Measurements from ENCODE around the gene RALY.
A peak's percentile ranks its signal among the peaks of the same experiment; 100 is the strongest.

RALY gene

DNA sequence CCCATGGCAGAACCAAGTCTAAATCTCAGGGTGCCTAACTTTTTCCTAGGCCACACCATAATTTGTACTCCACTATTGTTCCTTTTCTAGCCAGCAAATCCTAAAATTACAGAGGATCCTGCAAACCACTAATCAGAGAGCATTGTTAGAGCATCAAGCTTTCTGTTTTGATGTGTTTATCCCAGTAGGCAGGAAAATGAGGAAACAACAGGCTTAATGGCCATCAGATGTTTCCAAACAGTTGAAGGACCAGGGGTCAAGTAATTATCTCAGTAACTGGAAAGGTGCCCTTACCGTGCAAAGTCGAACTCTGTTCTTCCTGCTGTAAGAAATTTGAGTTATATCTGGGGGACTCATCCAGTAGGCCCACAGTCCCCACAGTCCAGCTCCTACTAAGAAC lies 58.7 kb downstream of the RALY start:
- DNase-seq, result no peak

DNA sequence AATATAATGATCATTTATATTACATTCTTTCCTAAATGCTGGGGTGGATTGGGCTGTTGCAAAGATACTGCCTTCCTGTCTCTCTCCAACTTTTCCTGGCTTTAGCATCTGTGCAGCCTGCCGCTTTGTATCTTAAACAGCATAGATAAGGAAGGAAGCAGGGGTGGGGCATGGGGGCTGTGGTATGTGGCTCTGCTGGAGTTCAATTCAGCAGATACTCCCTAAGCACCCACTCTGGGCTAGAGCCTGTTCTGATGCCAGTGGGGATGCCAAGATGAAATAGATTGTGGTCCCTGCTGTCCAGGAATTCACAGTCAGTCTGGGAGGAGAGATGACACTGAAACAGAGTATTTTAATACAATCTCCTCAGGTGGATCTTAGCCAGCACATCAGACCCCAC lies 61.6 kb downstream of the RALY start:
- DNase-seq, result no peak

DNA sequence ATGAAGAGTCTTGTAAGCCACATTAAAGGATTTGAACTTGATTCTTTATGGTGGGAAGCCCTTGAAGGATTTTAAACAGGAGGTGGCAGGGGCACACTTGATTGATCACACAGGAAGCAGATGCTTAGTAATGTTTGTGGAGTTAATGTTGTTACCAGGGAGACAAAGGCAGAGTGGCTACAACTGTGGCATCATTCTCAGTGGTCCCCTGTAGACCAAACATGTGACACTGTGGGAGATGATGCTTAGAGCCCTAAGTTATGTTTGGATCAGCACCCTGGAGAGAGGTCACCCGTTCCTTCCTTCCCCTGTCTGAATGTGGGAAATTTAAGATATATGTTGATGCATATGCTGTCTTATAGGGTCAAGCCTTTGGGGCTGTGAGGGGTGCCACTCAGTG lies 65.1 kb downstream of the RALY start:
- no peak for DNase-seq

DNA sequence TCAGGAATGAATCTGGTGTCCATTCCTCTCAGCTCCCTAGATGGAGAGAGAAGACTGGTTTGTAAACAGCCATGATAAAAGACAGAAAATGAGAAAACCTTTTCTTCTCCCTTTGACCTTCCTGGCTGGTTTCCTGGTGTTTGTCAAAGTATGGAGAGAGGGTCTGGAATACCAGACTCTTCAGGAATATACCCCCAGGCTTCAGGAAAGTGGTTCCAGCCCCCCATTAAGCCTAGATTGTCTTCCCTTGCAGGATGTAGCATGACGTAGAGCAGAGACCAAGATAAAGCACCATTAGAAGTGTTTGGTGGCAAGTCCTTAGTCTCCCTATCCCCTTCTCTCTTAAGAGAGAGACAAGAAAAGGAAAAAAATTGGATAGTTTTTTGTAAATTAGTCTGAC lies 67.3 kb downstream of the RALY start:
- no peak for DNase-seq

DNA sequence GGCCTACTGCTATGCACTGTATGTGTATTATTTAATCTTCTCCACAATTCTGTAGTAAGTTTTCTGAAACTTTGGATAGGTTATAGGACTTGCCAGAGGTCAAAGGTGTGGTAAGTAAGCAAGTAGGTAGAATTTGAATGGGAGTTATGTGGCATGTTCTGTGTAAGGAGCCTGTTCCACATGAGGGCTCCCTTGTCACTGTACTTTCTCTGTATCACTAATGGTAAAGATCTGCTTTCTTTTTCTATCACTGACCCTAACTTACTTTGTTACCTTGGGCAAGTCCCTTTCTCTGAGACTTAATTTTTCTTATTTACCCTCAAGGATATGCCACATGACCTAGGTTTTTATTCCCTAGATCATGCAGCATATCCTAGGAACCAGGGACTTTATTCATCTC lies 68.0 kb downstream of the RALY start:
- no peak for DNase-seq

DNA sequence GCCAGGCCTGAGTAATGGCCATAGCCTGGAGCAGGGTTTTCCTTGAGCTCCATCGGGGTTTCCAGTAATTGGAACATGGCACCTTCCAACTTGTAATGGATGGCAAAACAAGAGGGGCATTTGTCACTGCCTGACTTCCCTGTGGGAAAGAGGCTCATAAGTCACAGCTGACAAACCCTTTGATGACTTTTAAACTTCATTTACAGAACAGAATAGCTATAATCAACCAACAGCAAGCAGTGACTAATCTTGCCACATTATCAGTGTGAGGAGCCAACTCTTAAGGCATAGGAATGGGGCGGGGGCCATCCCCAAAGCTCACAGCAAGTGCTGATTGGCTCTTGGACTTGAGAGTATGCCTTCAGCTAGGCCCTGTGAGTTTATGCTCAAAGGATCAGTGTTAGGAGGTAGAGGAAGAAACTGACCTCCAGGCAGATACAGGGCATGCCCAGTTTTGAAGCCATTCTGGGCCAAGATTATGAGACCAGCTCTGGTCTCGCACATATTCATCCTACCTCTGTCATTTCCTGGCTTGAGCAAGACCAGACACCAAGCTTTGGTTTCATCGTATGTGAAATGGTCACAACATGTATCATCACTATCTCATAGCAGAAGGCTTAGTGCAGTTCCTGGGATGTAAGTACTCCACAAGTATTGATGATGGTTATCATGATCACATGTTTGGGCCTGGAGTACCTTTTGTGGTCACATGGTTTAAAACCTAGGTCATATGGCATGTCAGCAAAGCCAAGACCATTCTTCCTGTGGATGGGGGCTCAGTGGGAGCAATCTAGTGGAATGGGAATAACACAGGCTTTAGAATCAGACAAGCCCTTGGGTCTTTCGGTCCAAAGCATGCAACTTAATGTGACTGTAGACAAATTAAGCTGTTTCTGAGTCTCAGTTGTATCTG lies 69.1 kb downstream of the RALY start:
- no peak for DNase-seq

DNA sequence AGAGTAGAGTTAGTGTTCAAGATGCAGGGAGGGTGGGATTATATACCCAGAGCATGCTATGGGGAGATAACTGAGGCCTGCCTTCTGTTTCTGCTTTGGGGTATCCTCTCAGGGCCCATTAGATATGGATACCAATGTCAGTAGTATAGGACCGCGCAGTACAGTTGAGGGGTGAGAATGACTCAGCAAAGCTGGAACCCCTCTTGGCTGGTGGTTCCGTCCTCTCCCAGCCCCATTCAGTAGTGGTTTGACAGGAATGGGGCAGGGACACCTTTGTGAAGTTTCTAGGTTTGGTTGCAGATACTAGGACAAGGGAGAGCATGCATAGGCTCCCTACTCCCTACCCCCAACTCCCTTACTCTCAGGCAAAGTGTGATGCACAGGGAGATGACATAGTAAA lies 70.6 kb downstream of the RALY start:
- DNase-seq, result no peak

DNA sequence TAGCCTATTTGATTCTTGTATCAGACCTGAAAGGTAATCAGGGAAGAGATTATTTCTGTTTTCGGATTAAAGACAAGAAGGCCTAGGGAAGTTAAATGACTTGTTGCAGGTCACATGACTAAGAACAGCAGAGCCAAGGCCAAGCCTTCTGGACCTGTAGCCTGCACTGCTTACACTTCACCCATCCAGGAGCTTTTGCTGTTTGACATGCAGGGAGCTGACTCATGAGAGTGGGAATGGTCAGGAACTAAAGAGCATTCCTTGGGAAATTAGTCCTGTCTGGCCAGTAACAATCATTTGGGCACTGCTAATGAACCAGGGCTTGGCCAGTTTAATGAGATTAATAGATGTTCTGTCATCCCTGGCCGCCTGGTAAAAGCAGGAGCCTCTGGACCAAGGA lies 71.5 kb downstream of the RALY start:
- DNase-seq, result no peak

DNA sequence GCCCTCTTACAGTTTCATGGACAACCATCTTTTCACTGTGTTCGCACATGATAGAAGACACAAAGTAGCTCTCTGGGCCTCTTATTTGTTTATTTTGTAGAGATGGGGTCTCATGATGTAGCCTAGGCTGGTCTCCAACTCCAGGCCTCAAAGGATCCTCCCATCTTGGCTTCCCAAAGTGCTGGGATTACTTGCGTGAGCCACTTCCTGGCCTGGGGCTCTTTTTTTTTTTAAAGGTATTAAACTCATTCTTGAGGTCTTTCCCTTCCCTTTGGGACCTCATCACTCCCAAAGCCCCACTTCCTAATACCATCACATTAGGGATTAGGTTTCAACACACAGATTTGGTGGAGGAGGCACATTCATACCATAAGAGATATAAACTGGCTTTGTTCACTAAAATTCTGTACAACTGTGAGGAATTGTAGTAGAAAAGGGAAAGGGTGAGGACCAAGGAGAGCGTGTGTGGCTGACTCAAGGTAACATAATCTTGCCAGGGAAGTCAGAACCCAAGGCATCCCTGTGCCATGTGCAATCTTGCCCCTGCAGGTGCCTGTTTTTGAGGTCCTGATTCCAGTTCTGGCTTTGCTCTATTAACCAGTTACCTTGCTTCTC lies 72.9 kb downstream of the RALY start:
- no peak for DNase-seq

DNA sequence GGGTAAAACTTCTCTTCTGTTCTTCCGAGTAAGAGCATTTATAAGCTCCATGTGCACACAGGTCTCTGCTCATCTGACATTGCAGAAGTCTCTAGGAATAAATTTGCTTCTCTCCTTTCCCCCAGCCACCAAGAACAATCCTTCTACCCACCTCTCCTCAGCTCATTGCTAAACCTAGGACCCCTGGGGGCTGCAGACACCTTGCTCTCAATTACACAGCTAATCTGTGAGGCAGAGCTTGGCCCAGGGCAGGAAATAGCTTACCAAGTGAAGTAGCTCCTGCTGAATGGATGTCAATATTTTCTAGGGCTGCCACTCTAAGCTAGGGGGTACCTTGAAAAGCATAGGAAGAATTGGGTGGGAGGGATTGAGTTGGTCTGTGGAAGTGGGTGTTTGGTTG lies 74.3 kb downstream of the RALY start:
- no peak for DNase-seq

DNA sequence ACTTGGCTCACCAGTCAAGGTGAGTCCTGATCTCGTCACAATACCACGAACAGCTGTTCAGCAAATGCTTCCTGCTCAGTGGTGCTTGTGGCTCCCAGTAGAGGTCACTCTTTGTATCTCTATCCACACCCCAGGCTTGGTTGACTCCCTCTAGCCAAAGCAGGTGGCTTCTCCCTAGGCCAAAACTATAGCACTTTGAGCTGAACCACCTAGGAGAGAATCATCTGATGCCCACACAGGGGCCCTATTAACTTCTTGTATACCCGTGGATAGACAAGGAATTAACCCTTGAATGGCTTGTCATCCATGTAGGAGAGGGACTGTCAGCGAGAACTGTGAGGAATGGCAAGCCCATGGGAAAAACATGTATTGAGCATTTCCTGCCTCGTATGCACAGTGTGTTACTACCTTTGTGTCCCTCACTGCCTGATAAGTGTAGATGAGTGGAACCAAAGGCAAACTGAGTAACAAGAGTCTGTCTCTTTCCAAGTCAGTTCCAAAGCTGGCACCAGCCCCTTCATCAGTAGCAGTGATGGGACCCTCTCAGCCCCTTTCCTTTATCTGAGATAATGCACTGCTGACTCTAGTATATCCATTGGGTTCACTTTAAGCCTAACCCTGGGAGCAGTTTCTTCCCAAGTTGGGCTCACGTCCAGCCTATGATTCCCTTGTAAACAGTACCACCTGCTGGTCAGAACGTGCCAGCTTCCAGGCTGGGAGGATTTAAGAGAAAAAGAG lies 75.8 kb downstream of the RALY start:
- peak; percentile 51 for DNase-seq

DNA sequence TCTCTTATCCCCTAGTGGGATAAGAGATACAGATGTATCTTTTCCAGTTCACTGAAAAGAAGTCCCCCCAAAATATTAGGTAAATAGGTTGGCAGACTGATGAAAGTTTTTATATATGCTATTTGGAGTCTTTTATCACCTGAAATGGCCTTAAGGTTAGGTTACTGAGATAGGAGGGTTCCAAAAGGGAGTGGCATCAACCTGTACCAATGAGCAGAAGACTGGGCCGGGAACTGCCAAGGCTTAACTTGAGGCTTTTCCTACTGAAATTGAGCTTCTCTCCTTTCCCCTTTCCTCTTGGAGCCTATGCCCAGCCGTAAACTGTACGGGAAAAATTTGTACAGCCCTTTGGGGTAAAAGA lies 76.3 kb downstream of the RALY start:
- no peak for DNase-seq

DNA sequence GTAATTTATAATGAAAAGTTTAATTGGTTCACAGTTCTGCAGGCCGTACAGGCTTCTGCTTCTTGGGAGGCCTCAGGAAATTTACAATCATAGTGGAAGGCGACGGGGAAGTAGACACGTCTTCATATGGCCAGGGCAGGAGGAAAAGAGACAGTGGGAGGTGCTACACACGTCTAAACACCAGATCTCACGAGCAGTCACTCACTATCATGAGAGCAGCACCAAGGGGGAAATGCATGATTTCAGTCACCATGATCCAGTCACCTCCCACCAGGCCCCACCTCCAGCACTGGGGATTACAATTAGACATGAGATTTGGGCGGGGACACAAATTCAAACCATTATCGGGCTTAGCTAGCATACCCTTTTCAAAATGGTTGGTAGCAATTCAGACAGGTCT lies 77.1 kb downstream of the RALY start:
- no peak for DNase-seq

DNA sequence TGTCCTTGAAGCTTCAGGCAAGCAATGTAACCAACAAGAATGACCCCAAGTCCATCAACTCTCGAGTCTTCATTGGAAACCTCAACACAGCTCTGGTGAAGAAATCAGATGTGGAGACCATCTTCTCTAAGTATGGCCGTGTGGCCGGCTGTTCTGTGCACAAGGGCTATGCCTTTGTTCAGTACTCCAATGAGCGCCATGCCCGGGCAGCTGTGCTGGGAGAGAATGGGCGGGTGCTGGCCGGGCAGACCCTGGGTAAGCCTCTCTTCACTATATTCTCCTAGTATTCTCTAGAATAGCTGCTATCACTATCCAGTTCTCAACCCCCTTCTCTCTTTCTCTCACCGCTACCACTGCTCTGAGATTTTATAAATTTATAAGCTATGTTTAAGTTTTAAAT lies 78.4 kb downstream of the RALY start:
- DNase-seq, result no peak

DNA sequence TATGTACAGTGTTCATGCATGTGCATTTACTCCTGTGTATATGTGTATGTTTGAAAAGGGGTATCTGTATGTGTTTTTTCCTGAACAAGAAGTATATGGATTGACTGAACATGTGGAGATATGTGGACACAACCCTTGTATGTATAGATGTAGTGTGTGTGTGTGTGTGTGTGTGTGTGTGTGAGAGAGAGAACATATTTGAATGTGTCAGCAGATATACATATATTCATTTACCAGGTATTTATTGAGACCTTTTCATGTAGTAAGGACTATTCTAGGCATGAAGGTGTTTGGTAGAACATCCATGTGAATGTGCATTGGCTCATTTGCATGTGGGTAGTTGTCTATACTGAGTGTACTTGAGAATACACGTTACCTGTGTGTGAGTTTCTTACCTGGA lies 79.1 kb downstream of the RALY start:
- DNase-seq, result no peak

DNA sequence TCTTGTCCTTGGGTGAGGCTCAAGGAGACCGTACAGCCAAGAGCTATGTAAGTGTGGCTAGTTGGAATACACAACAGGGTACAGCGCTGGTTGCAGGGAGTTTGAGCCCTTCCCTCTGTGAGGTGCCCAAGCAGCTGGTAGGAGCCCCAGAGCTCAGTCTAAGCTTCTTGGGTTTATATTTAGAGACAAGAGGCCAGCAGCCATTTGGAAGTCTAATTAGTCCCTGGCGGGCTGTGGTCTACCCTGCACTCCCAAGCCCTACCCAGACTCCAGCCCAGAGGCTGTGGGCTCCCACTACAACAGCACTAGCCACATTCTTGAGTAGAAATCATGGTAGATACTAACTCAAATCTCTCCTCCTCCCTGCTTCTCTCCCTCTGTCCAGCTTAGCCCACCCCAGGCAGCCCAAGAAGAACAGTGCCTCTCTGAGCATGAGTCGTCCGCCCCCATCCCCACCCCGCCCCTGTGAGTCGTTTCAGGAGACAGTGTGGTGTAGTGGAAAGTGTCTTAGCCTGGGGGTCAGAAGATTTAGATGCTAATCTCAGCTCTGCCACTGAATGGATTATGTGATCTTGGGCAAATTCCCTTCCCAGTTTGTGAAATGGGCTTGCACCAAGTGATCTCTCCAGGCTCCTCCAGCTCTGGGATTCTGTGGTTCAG lies 80.5 kb downstream of the RALY start:
- no peak for DNase-seq

DNA sequence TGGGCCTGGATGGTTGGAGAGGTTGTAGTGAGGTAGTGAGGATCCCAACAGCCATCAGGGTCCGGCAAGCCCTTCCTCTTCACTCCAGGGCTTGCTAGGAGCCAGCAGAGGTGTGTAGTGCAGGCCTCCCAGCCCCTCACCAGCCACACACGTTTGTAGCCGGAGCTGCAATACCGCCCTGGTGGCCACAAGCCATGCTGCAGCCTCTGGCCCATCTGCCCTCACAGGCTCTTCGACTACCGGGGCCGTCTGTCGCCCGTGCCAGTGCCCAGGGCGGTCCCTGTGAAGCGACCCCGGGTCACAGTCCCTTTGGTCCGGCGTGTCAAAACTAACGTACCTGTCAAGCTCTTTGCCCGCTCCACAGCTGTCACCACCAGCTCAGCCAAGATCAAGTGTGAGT lies 81.9 kb downstream of the RALY start:
- no peak for DNase-seq

DNA sequence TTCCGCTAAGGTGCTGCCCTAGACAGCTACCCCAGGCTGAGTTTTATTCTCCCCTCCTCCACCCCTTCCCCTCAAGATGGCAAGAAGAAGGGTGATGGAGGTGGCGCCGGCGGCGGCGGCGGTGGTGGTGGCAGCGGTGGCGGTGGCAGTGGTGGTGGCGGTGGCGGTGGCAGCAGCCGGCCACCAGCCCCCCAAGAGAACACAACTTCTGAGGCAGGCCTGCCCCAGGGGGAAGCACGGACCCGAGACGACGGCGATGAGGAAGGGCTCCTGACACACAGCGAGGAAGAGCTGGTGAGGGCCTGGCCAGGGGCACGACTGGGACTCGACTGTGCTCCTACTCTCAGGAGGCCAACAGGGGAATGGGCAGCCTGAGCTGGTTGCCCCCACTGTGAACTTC lies 83.2 kb downstream of the RALY start:
- no peak for DNase-seq

DNA sequence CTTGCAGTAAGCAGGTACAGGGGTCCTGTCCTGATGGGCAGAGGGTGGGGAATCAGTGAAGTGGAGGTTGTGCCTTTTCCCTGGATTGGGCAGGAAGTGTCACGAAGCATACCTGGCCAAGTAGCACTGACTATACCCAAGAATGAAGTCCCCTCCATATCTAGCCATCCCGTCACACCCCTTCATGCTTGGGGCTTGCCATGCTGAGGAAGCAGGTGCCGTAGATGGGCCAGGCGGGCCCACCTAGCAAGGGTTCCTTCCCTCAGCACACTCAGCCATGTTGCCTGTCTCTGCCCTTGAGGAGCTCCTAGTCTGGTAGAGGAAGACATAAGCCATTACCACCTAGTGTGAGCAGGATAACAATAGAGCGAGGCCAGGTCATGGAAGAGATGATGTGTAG lies 84.8 kb downstream of the RALY start:
- no peak for DNase-seq

DNA sequence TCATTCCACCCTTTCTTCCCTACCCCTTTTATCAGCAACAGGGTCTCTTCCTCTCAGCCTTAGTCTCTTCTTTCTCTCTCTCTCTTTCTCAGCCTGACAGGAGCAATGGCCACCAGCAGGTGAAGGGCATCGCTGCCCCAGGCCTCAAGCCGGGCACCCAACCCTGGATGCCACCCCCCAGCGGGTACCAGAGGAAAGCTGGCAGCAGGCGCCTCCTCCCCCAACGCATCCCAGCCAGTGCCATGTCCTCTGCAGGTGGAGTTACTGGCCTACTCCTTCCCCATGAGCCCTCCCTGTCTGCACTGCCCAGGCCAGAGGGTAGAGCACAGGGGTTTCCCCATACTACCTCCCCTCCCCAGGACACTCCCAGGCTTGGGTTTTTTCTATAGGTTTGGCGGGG lies 86.1 kb downstream of the RALY start:
- no peak for DNase-seq

DNA sequence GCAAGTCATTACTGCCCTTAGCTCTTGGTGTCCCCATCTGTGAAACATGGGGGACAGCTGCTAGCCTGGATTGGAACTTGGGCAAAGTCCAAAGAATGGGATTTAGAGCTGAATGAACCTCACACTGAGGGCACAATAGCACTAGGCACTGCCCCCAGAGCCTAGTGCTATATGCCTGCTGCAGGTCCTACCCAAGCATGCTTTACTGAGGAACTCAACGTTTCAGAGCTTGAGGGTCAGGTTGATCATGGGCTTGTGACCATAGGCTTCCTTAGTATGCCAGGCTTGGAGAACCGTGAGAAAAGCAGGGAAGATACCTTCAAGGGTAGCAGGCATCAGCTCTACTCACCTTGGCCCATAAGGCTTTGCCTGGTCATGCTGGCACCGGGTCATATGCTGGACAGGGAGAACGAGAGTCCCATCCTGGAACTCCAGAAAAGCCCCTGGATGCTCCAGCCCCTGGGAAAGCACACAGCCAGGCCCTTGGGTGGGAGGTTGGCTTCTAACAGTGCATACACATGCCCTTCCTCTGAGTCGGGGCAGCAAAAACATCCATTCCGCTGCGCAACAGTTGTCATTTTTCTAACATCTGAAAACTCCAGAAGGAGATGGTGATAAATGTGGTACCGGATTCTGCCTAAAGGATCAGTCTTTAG lies 88.6 kb downstream of the RALY start:
- no peak for DNase-seq

DNA sequence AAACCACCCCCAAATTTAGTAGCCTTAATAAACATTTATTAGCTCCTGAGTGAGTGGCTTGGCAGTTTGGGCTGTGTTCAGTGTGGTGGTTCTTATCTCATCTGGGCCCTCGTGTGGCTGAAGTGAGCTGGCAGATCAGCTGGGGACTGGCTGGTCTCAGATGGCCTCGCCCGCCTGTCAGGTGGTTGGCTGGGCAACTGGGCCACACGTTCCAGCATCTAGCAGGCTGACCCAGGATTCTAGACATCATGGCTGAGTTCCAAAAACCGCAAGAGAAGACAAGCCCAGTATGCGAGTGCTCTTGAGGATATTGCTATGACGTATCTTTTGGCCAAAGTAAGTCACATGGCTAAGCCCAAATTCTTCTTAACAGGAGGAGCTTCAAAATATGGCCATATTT lies 89.4 kb downstream of the RALY start:
- DNase-seq, result no peak

DNA sequence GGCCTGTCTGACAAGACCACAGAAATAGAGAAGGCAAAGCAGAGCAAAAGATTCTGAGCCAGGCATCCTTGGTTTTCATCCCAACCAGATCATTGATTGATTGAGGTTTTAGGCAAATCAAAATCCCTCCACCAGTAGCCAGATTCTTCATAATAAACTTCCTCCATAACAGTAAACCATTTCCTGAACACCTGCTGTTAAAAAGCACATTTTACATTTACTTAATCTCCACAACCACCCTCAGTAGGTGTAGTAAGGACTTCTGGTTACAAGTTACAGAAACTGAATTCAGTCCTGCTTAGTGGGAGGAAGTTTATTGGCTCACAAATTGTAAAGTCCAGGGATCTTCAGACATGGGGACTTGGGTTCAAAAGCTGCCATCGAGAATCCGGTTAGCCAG lies 90.1 kb downstream of the RALY start:
- DNase-seq, result no peak
